Midbrain (tissue), 1 donor: ENCODE data around the gene CPNE4.
"Not testable (repeated sequence)": the region's sequence is repeated elsewhere in the genome, so short reads cannot be mapped to it uniquely, and the experiment has no call there.

ENCODE experiments used
- DNase-seq: peaks from one replicate; lab custom pipeline; 2025; lab: John Stamatoyannopoulos, UW

The CPNE4 gene

DNA sequence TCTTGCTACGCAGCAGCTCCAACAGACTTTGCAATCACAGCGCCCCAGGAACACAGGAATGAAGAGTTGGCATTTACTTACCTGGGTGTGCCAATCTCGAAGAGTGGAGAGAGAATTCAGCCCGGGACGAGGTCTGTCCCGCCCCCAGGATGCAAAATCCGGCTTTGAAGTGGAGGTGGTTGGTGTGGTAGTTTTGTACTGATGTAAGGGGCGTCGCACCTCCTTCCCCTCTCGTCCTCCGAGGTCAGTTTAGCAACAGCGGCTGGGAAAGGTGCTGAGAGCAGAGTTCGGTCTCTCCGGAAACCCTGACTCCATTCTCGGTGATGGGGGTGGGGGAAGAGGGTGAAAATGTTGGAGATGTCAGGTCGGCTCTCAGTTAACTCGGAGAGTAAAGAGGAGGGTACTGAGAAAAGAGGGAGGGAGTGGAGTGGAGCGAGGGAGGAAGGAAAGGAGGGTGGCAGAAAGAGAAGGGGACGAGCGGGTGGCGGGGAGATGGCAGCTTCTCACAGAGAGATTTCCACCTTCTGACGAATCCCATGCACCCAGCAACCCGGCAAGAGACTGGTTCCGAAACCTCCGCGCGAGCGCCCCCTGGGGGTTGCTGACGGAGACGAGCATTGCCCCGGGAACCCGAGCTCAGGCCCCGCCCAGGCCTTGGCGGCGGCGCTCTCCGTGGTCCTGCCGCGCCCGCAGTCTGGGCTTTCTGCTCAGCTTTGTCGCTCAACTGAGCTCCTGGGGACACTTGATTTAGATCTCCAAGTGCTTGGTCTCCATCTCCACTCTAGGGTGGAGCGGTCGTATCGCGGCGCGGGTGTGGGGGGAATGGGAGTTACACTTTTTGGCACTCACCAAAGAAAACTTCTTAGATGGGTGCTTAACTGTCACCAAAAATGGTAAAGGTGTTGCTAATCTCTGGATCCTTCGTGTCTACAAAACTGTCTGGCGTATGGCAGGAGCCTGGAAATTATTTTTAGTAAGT is at the start of gene CPNE4:
CPNE4 (minus strand) TSS at position 529 of the 979 bp plus-strand sequence.
- peak; percentile 84 for DNase-seq

GRCh38 chr3:132083583-132084279 is 48.9 kb upstream of the CPNE4 start:
- DNase-seq = no peak

DNA sequence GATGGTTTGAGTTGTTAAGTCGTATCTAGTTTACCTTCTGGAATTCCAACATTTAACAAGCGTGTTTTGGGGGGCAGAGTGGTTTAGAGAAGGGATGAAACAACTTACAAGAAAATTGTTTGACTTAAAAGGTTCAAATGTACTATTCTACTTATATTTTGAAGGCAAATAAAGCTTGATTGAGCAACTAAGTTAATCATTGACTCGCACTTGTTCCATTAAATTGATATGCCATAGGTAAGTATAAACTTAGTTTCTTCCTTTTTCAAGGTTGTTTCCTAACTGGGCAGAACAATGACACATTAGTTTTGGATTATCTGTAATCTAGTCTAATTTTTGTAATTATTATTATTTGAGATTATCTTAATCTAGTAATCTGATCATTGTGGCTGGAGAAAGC is 48.3 kb upstream of the CPNE4 start:
- DNase-seq = no peak

- DNase-seq = no peak
Measured at GRCh38 chr3:132079147-132079546, 44.3 kb upstream of the CPNE4 start.

DNA sequence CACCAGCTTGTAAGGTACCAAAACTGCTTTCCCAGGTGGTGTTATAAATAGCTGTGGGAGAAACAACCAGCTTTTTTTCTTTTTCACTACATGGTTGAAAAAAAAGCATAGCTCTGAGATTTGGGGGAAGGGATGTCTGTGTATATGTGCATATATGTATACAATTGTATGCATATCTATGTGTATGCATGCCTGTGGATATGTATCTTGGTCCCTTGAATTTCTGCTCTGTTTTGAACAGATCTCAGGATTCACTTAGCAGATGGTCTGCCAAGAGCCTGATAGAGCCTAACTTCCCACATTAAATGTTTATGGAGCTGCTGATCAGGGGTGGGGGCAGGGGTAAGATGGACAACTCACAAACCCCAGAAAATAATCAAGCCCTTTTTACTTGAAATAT is 39.0 kb upstream of the CPNE4 start:
- no peak for DNase-seq

GRCh38 chr3:132071043-132071442 is 36.2 kb upstream of the CPNE4 start:
- DNase-seq = no peak

DNA sequence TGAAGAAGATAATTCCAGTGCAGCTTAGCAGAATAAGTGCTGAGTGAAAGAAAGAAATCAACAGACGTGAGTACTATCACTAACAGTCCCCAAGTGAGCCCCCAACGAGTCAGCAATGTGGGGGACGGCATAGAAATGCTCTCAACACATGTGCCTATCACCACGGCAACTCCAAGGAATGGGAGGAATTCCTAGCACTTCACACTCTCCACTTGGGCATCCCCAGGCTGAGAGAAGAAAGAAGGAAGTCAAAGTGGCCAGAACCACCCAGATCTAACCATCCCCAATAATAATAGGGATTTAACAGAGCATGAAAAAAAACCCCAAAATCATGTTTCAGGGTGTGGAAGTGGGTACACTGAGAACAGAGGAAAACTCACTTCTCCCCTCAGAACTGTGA is 29.3 kb upstream of the CPNE4 start:
- DNase-seq = no peak

GRCh38 chr3:132062535-132062934 is 27.7 kb upstream of the CPNE4 start:
- no peak for DNase-seq

GRCh38 chr3:132055872-132056271 is 21.1 kb upstream of the CPNE4 start:
- no peak for DNase-seq

GRCh38 chr3:132047209-132047608 is 12.4 kb upstream of the CPNE4 start:
- no peak for DNase-seq

DNA sequence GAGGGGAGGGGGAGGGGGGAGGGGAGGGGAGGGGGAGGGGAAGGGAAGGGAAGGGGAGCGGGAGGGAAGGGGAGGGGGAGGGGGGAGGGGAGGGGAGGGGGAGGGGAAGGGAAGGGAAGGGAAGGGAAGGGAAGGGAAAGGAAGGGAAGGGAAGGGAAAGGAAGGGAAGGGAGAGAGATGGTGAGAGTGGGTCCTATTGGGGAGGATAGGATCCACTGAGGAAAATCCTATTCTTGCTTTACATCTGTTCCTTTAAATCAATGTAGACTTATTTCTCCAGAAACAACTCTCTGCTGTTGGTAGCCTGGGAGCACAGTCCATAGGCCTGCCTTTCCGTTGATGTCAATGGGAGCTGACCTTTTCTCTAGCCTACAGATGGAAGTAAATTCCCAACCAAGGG is 10.1 kb upstream of the CPNE4 start:
- DNase-seq = not testable (repeated sequence)

DNA sequence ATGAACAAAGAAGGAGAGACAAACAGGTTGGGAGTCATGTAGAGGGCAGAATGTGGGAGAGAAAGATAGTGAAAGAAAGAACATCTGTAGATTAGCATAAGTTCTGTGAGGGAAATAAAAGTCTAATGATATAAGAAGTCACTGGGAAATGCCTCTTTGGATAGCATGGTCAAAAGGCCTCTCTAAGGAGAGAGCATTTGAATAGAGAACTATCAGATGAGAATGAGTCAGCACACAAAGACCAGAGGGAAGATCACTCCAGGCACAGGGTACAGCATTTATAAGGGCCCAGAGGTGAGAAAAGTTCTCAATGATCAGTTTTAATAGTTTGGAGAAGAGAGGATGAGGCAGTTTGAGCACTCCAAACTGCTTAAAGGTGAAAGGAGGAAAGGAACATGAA is 7.9 kb upstream of the CPNE4 start:
- no peak for DNase-seq

DNA sequence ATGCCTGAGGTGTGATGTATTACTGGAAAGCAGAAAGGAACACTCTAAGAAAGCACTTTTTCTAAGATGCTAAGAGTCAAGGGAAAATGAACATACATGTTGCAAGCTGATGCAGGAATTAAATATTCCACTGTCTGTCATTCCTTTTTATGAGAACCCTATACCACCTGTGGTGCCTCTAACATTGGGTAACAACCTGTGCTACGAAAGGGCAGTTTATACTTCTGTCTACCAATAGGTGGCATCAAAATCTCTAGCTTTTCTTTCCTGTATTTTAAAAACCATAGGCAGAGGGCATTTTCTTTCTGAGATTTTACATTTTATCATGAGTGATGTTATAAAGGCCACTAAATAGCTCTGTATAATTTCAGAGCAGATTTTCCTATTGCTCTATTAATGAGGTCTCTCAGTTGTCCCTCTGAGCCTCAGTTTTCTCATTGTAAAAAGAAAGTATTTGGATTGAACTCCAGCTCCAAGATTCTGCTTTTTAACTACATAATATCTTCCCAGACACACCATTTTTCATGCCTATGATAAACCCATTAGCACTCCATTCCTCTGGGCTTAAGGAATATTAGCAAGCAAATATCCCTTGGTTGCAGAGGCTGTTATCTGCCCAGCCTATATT is 3.5 kb upstream of the CPNE4 start:
- DNase-seq = no peak

DNA sequence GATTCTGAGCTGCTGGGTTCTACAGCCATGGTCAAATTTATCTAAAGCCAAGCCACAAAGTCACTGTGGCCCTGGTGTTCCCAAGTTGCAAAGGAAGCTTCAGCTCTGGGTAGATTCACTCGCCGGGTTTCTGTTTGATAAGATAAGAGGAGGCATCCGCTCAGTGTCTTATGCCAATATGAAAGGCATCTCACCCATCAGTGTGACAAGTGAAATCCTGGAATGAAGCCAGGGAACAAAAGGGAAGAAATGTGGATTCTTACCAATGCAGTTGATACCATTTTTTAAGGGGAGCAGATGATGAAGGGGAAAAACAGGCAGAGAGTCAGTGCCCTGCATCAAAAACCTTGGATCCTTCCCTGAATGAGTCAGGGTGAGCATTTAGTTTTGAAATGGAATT is 2.8 kb upstream of the CPNE4 start:
- no peak for DNase-seq

DNA sequence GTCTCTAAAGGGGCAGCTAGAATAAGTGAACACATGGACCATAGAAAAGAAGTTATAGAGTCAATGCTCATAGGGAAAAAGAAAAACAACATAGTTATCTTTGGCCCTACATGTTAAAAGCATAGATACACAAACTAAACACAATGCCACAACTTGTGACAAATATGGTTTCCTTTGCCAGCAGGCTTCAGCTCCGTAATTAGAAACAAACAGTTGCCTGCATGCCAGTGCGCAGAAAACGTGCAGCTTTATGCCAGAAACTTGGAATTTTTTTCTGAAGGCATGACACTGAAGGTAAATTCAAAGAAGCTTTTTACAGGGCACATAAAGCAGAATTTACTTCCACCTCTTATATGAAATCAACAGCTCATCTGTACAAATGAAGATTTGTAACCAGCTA is 2.2 kb upstream of the CPNE4 start:
- DNase-seq = no peak

DNA sequence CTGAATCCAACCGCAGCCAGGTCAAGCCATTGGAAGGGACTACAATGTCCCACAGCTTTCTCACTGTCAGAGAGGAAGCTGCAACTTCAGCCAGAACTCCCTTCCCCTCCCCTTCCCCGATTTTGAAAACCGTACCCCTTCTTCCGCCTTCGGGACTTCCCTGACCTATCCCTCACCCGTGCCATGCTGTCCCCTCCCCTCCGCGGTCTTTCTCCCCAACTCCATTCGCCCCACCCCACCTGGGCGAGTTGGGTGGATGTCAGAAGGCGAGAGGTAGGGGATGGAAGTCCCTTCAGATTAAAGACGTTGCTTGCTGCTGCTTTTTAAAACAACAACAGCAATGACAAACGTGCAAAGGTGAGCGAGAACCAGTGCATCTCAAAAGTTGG is 723 bp downstream of the CPNE4 start:
- DNase-seq = no peak

DNA sequence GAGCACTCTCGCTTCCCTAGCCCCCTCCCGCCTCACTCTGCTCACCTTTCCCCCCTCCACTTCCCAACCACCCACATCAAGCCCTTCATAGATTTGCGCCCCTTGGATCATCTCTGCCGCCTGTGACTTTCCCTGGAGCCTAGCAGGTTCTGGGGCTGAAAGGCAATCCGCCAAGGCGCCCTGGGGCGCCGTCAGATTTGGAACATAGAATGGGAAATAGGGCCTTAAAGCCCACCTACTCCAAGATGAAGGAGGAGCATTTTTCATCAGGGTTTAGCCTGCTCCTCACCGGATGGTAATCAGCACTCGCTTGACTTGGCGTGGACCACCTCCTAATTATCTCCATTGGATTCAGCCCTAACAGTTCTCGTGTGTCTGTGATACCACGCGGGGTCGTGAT is 1.3 kb downstream of the CPNE4 start:
- no peak for DNase-seq

DNA sequence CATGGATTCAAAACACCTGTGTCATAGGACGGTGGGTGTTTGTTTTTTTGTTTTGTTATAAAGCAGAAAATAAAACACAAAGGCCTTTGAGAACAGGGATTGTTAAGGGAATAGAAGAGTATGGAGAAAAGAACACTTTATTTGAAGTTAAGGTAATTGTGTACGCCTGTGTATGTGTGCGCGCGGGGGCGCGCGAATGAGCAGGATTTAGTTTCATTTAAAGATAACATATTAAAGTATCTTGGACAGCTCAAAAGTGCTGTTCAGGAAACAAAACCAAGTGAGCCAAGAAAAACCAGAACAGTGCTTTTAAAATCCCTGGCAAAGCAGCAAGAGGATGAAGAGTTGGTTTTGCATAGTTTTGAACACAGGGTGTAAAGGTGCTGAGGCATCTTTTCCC is 1.9 kb downstream of the CPNE4 start:
- no peak for DNase-seq

DNA sequence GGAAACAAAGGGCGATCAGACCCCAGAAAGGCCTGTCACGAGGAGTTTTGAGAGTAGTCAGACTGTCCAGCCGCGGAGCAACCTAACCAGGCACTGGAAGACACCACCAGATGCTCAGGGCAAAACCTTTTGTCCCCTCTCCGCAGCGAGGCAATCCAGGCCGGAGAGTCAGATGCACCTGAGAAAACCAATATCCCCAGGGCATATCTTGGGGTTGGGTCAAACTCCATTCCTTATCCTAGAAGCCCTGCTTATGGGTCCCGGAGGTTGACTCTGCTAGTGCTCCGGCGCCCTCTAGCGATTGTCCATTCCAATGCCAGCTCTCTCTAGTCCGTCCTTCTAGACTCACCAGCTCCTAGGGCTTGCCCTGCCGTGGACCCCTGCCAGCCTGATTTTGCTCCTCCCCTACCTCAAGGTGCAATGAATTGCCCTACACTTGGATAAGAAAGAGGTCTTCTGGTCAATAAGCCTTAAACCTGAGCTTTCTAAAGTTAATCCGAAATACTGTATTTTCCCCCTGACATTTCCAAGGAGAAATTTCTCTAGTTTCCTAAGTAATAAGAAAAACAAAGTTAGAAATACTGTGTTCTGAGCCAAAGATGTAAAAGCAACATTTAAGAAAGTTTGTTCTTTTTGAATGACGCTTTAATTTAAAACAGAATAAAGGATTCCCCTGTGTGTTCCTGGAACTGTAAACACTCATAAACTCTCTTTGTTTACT is 5.5 kb downstream of the CPNE4 start:
- peak; percentile 80 for DNase-seq

- DNase-seq = no peak
Measured at GRCh38 chr3:132022914-132023313, 11.9 kb downstream of the CPNE4 start.

GRCh38 chr3:132020058-132020457 is 14.8 kb downstream of the CPNE4 start:
- no peak for DNase-seq

- DNase-seq = no peak
Measured at GRCh38 chr3:132017137-132017536, 17.7 kb downstream of the CPNE4 start.
